ENCODE measurements around the gene AGAP5.
"Not testable (repeated sequence)": the region's sequence is repeated elsewhere in the genome, so short reads cannot be mapped to it uniquely, and the experiment has no call there.

DNA sequence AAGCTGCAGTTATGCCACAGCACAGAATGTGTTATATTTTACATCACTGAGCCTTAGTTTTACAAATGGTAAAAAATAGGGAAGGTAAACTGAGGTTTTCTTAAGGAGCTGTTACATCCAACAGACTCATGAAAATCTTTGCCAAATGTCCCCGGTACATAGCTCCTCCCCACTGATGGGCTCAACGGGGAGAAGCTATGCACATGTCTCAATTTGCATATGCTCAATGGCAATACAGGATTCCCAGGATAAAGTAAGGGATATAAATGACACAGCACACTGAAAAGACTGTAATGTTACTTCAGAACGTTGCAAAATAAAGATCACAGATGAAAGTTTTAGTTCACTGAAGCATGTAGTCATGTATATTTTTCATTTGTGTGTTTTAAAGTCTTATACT, 16.6 kb upstream of the AGAP5 start:
- TF ChIP-seq CTCF (IDR thresholded peaks at IDR 0.05); EZH2 (IDR thresholded peaks at IDR 0.05; ENCODE audit: borderline replicate concordance, insufficient read depth, low read depth, low read length, poor library complexity, severe bottlenecking): not testable (repeated sequence)

Measured in B cell (primary cell).